ENCODE results near the gene OPRL1. TPM values are rescaled to one million over a fixed set of nuclear protein-coding genes. Genes with fewer than 3 reads are reported as not detected.

OPRL1 gene
- polyA plus RNA-seq, 1 of the 3 experiments (the other 2 are of a cell fraction) = 1.8 TPM

- 0 out of 4 replicates have a peak, but pooled peaks of 1 of the 2 experiments have one; percentile 22 for TF ChIP-seq EP300 (IDR thresholded peaks at IDR 0.05; ENCODE audit: borderline replicate concordance in 1 of 2, low read depth in 1 of 2, low read length in 1 of 2)
- no peak for TF ChIP-seq NFIC (IDR thresholded peaks at IDR 0.05; ENCODE audit: borderline replicate concordance)
- Histone ChIP-seq H3K79me2 (ENCODE audit: insufficient read depth) (no peaks in the 10 kb centered on the region), H3K9me2 (no peaks in the 10 kb centered on the region), H3K36me3 (replicated peaks in 1 of 2; ENCODE audit: control insufficient read depth in 1 of 2, insufficient read depth in 2 of 2, low read length in 1 of 2) (no peaks in the 10 kb centered on the region), H3K27ac (ENCODE audit: low read depth in 2 of 2, low read length in 1 of 2) (peak overlapping the region in 1 of 2 experiments; percentile 30; a peak in 1 of 4 replicates), H4K20me1 (ENCODE audit: insufficient read depth) (no peaks in the 10 kb centered on the region), H3K9ac (no peak overlapping the region), H3K4me3 (ENCODE audit: low read depth in 2 of 2, low read length in 1 of 2) (no peak overlapping the region), H3K27me3 (ENCODE audit: insufficient read depth) (no peaks in the 10 kb centered on the region), H3K4me2 (no peak overlapping the region), H3K9me3 (no peaks in the 10 kb centered on the region), H3K4me1 (ENCODE audit: control insufficient read depth in 1 of 2, insufficient read depth in 2 of 2, low read depth in 1 of 2, low read length in 1 of 2) (peaks cover 0 to 24% of the 10 kb centered on the region in 2 experiments; a peak in 1 of 4 replicates), H3F3A (replicated peaks; ENCODE audit: insufficient read depth) (no peaks in the 10 kb centered on the region), H2AFZ (ENCODE audit: low read depth) (no peak overlapping the region)
- ChIA-PET POLR2A (no interaction called here), CTCF (interaction anchor here (1.9 to 15.6 kb wide), 5 partner anchors 8 to 73 kb away, joined by 8 to 252 read pairs (median 15); partner anchors contain the start of genes LKAAEAR1, OPRL1 and RGS19)
- 51% methylated on average over 12 of the region's 19 CpGs for WGBS (ENCODE audit: low lambda C conversion rate)
- peak; percentile 80 for DNase-seq
Observed at GRCh38 chr20:64111841-64112641, 32.2 kb downstream of the OPRL1 start.

- ChIA-PET POLR2A (interaction anchor here (0.6 kb wide), 1 partner anchor 441 kb away, joined by 3 read pairs; no protein-coding TSS in a partner anchor), CTCF (interaction anchor here (0.6 to 15.6 kb wide), 6 partner anchors 7 to 74 kb away, joined by 3 to 252 read pairs (median 14); partner anchors contain the start of genes LKAAEAR1, OPRL1 and RGS19)
- Histone ChIP-seq H2AFZ (ENCODE audit: low read depth) (no peak overlapping the region), H3F3A (replicated peaks; ENCODE audit: insufficient read depth) (no peaks in the 10 kb centered on the region), H3K4me3 (ENCODE audit: low read depth in 2 of 2, low read length in 1 of 2) (no peak overlapping the region), H3K27me3 (ENCODE audit: insufficient read depth) (no peaks in the 10 kb centered on the region), H3K9me2 (no peaks in the 10 kb centered on the region), H3K79me2 (ENCODE audit: insufficient read depth) (no peaks in the 10 kb centered on the region), H3K27ac (ENCODE audit: low read depth in 2 of 2, low read length in 1 of 2) (peak overlapping the region in 1 of 2 experiments; percentile 30; a peak in 1 of 4 replicates), H4K20me1 (ENCODE audit: insufficient read depth) (no peaks in the 10 kb centered on the region), H3K36me3 (replicated peaks in 1 of 2; ENCODE audit: control insufficient read depth in 1 of 2, insufficient read depth in 2 of 2, low read length in 1 of 2) (no peaks in the 10 kb centered on the region), H3K4me1 (ENCODE audit: control insufficient read depth in 1 of 2, insufficient read depth in 2 of 2, low read depth in 1 of 2, low read length in 1 of 2) (peaks cover 0 to 24% of the 10 kb centered on the region in 2 experiments; a peak in 1 of 4 replicates), H3K4me2 (no peak overlapping the region), H3K9me3 (no peaks in the 10 kb centered on the region), H3K9ac (no peak overlapping the region)
- TF ChIP-seq RAD21 (IDR thresholded peaks at IDR 0.05; ENCODE audit: low read length) (no peak), RXRA (IDR thresholded peaks at IDR 0.05; ENCODE audit: borderline replicate concordance, low read depth) (no peak), POLR2AphosphoS5 (IDR thresholded peaks at IDR 0.05; ENCODE audit: low read depth, low read length) (no peak), REST (IDR thresholded peaks at IDR 0.05; ENCODE audit: low read depth, low read length) (no peak), GABPA (IDR thresholded peaks at IDR 0.05; ENCODE audit: low read depth) (no peak), FOXM1 (IDR thresholded peaks at IDR 0.05; ENCODE audit: low read depth) (no peak), USF1 (IDR thresholded peaks at IDR 0.05; ENCODE audit: borderline replicate concordance, low read depth) (no peak)
- peak; percentile 16 for DNase-seq
- 57% methylated on average over 8 of the region's 18 CpGs for WGBS (ENCODE audit: low lambda C conversion rate)
Observed at GRCh38 chr20:64112691-64113443, 33.0 kb downstream of the OPRL1 start.
